Measurements from ENCODE around the gene PTH2R.
"Not testable (repeated sequence)": the region's sequence is repeated elsewhere in the genome, so short reads cannot be mapped to it uniquely, and the experiment has no call there.

PTH2R gene

DNA sequence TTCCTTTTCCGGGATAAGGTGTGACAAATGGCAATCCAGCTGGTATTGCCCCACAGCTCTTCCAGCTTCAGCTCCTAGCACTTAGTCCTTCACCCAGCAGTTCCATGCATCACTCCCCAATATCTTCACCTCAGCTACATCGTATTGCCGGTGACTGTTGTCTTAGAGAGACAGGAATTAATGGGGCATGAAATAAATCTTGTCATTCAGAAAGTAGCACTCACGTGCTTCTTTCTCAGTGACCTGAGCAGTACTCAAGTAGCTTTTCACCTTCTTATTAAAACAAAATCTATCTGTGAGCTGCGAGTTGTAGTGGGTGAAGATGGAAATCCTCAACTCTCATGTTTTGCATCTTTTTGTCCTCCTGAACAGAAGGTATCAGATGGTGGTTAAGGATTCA, 72.8 kb downstream of the PTH2R start:
- no peaks in the 10 kb centered on the region for H3K9me3 ChIP-seq (ENCODE audit: low read length)
- no peaks in the 10 kb centered on the region for H3K27me3 ChIP-seq (ENCODE audit: insufficient read depth, low read length)
- H3K4me1 ChIP-seq (ENCODE audit: insufficient read depth, low read length): no peaks in the 10 kb centered on the region
- H3K4me3 ChIP-seq (ENCODE audit: low read length): no peak overlapping the region
- H3K36me3 ChIP-seq (ENCODE audit: insufficient read depth, low read length): no peaks in the 10 kb centered on the region
- H2AFZ ChIP-seq (ENCODE audit: low read depth, low read length): no peak overlapping the region

DNA sequence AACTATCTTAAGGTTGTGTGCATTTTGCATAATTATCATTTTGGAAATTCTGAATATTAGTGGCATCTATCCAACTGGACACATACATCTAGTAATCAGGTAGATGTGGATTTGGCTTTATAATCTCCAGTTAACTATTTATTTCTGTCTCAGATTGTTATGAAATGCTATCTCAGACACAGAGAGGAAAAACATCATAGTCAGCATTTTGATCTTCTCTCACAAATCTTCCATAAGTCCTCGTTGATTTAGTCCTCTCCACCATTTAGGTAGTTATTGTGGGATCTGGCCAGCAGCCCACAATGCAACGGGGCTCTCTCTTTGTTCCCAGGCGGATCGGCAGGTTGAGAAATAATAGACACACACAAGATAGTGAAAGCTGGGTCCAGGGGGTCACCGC, 75.4 kb downstream of the PTH2R start:
- not testable (repeated sequence) for H3K4me3 ChIP-seq (ENCODE audit: low read length); H3K4me1 ChIP-seq (ENCODE audit: insufficient read depth, low read length); H3K9me3 ChIP-seq (ENCODE audit: low read length); H3K36me3 ChIP-seq (ENCODE audit: insufficient read depth, low read length); H2AFZ ChIP-seq (ENCODE audit: low read depth, low read length); H3K27me3 ChIP-seq (ENCODE audit: insufficient read depth, low read length)

DNA sequence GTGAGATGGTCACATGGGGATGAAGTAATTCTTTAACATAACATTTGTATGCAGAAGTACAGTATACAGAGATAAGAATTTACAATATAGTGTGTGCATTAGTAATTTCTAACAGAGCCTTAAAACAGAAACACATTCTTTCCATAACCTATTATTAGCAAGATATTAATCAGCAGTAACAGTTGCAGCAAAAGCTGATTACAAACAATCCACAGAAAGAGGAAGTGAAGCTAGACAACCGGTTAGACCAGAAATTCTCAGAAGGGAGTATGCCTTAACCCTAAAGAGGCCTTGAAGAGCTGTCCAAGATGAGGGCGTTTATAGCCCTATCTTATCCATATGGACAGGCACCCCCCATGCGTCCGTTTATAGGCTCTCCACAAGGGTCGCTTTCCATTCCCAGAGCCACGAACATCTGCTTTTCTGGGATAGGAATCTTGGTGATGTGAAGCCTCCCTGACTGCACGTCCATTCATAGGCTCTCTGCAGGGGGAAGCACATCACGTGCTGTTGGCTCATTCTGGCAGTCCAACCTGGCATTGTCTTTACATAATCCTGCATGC, 75.9 kb downstream of the PTH2R start:
- not testable (repeated sequence) for H3K36me3 ChIP-seq (ENCODE audit: insufficient read depth, low read length); H3K4me1 ChIP-seq (ENCODE audit: insufficient read depth, low read length); H3K4me3 ChIP-seq (ENCODE audit: low read length); H2AFZ ChIP-seq (ENCODE audit: low read depth, low read length); H3K27me3 ChIP-seq (ENCODE audit: insufficient read depth, low read length); H3K9me3 ChIP-seq (ENCODE audit: low read length)

DNA sequence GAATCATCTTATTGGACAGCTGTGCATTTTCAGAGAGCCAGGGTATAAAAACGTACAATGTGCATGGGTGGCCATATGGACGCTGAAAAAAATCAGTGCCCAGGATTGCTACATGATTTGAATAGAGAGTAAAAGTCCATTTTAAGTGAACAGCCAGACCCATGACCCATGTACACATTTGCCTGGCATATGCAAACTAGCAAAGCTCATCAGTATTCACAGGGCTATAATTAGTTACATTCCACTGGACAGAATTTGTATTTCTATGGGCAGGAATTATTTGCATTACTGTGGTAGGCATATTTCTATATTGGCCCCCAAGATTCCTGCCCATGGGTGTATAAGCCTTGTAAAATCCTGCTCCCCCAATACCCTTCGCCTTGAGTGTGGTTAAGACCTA, 78.8 kb downstream of the PTH2R start:
- no peaks in the 10 kb centered on the region for H3K4me1 ChIP-seq (ENCODE audit: insufficient read depth, low read length)
- H3K36me3 ChIP-seq (ENCODE audit: insufficient read depth, low read length): no peaks in the 10 kb centered on the region
- H3K4me3 ChIP-seq (ENCODE audit: low read length): no peak overlapping the region
- no peaks in the 10 kb centered on the region for H3K27me3 ChIP-seq (ENCODE audit: insufficient read depth, low read length)
- no peaks in the 10 kb centered on the region for H3K9me3 ChIP-seq (ENCODE audit: low read length)
- no peak overlapping the region for H2AFZ ChIP-seq (ENCODE audit: low read depth, low read length)

DNA sequence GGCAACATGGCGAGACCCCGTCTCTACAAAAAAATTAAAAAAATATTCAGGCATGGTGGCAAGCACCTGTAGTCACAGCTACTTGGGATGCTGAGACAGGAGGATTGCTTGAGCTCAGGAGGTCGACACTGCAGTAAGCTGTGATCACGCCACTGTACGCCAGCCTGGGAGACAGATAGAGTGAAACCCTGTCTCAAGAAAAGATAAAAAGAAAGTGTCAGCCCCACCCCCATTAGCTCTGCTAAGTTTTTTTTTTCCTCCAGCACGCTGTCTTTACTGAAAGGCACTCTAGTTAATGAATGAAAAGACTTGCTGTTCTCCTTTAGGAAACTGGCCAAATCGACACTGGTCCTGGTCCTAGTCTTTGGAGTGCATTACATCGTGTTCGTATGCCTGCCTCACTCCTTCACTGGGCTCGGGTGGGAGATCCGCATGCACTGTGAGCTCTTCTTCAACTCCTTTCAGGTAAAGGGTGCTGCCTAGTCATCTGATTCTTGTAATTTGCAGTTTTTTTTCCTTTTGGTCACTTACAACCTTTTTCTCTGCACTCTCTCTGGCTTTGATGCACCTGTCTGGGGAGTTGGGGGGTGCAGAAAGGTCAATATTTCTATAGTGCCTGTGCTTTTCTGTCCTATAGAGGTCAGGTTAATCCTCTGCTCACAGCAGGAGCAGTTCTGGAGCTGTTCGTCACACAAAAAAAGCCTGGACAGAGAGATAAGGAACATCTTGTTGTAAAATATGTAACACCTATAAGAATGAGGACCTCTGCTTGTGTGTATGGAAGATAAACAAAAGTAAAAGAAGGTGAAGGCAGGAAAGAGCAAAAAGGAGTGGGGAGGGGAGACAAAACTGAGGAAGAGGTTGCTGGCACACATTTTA, 82.3 kb downstream of the PTH2R start:
- H3K4me1 ChIP-seq (ENCODE audit: insufficient read depth, low read length): no peaks in the 10 kb centered on the region
- H3K27me3 ChIP-seq (ENCODE audit: insufficient read depth, low read length): no peaks in the 10 kb centered on the region
- no peaks in the 10 kb centered on the region for H3K36me3 ChIP-seq (ENCODE audit: insufficient read depth, low read length)
- no peaks in the 10 kb centered on the region for H3K9me3 ChIP-seq (ENCODE audit: low read length)
- no peak overlapping the region for H3K4me3 ChIP-seq (ENCODE audit: low read length)
- H2AFZ ChIP-seq (ENCODE audit: low read depth, low read length): no peak overlapping the region

DNA sequence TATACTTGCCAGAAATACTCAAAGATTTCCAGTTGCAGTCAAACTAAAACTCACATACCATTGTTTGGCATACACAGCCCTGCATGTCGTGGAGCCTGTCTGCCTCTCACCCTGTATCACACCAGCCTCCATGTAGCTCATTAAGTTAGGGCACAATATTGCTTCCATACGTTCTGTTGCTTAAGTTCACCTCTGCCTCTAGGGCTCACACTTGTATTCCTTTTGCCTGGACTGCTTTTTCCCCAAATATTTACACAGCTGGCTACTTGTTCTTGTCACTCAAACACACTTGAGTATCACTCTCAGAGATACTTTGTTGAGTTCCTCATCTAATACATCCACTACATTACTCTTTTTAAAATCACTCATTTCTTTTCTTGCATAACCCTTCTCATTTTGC, 83.1 kb downstream of the PTH2R start:
- H3K27me3 ChIP-seq (ENCODE audit: insufficient read depth, low read length): no peaks in the 10 kb centered on the region
- H3K36me3 ChIP-seq (ENCODE audit: insufficient read depth, low read length): no peaks in the 10 kb centered on the region
- H3K9me3 ChIP-seq (ENCODE audit: low read length): no peaks in the 10 kb centered on the region
- H3K4me1 ChIP-seq (ENCODE audit: insufficient read depth, low read length): no peaks in the 10 kb centered on the region
- H2AFZ ChIP-seq (ENCODE audit: low read depth, low read length): no peak overlapping the region
- H3K4me3 ChIP-seq (ENCODE audit: low read length): no peak overlapping the region

DNA sequence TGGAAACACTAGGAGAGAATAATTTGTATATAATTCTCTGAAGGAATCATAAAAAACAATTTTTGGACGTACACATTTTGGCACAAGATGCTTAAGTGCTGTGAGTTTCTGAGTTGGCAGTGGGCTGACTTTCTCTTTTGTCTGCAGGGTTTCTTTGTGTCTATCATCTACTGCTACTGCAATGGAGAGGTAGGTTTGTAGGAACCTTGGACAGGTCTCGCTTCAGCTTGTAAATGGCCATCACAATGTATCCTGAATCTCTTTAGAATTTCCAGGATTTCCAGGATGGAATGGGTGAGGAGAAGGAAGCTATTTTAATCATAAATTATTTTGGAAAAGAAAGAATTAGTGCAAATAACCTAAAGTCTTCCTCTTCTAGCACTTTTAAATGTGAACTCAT, 83.9 kb downstream of the PTH2R start:
- Histone ChIP-seq H3K9me3 (ENCODE audit: low read length) (no peaks in the 10 kb centered on the region), H3K4me3 (ENCODE audit: low read length) (no peak overlapping the region), H2AFZ (ENCODE audit: low read depth, low read length) (no peak overlapping the region), H3K4me1 (ENCODE audit: insufficient read depth, low read length) (no peaks in the 10 kb centered on the region), H3K36me3 (ENCODE audit: insufficient read depth, low read length) (no peaks in the 10 kb centered on the region), H3K27me3 (ENCODE audit: insufficient read depth, low read length) (no peaks in the 10 kb centered on the region)

DNA sequence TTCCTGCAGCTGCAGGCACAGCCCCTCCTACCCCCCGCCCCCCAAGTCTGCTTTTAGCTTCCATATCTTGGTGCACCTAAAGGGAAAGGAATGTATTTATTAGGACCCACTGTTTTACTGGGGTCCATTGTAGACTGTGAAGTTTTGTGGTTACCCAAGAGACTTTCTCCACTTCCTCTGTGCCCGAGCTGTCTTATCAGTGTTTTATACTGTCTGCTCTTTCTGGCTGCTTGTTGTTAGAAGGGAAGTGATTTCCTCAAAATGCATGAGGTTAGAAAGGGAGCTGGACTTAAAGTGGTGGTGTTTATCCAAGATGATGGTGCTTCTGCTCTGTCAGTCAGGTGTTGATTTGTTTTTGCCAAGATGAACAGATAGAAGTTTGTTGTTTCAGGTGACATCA, 85.0 kb downstream of the PTH2R start:
- Histone ChIP-seq H3K9me3 (ENCODE audit: low read length) (no peaks in the 10 kb centered on the region), H3K27me3 (ENCODE audit: insufficient read depth, low read length) (no peaks in the 10 kb centered on the region), H3K36me3 (ENCODE audit: insufficient read depth, low read length) (no peaks in the 10 kb centered on the region), H3K4me3 (ENCODE audit: low read length) (no peak overlapping the region), H2AFZ (ENCODE audit: low read depth, low read length) (no peak overlapping the region), H3K4me1 (ENCODE audit: insufficient read depth, low read length) (no peaks in the 10 kb centered on the region)

DNA sequence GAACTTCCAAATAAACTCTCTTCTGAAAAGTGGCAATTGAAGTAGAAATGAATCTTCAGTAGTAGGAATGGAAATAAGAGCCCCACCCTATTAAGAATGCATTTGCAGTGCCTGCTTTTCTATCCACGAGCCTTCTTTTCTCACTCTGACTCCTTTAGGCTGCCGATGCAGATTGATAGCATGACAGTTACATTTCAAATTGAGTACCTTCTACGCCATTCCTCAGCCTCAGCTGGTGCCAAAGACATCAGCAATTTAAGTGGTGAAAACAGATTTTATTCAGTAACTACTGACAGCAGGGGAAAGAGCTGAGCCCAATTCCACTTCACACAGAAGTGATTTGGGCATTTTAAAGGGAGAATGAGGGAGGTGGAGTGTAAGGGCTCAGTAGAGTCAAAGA, 85.5 kb downstream of the PTH2R start:
- Histone ChIP-seq H3K4me3 (ENCODE audit: low read length) (no peak overlapping the region), H3K36me3 (ENCODE audit: insufficient read depth, low read length) (no peaks in the 10 kb centered on the region), H3K4me1 (ENCODE audit: insufficient read depth, low read length) (no peaks in the 10 kb centered on the region), H3K9me3 (ENCODE audit: low read length) (no peaks in the 10 kb centered on the region), H2AFZ (ENCODE audit: low read depth, low read length) (no peak overlapping the region), H3K27me3 (ENCODE audit: insufficient read depth, low read length) (no peaks in the 10 kb centered on the region)

DNA sequence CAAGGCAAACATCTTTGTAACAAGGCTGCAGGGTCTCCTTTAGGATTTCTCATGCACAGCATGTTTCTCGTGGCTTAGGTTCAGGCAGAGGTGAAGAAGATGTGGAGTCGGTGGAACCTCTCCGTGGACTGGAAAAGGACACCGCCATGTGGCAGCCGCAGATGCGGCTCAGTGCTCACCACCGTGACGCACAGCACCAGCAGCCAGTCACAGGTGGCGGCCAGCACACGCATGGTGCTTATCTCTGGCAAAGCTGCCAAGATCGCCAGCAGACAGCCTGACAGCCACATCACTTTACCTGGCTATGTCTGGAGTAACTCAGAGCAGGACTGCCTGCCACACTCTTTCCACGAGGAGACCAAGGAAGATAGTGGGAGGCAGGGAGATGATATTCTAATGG, 86.6 kb downstream of the PTH2R start:
- no peaks in the 10 kb centered on the region for H3K27me3 ChIP-seq (ENCODE audit: insufficient read depth, low read length)
- H3K9me3 ChIP-seq (ENCODE audit: low read length): no peaks in the 10 kb centered on the region
- no peak overlapping the region for H2AFZ ChIP-seq (ENCODE audit: low read depth, low read length)
- no peaks in the 10 kb centered on the region for H3K4me1 ChIP-seq (ENCODE audit: insufficient read depth, low read length)
- H3K4me3 ChIP-seq (ENCODE audit: low read length): no peak overlapping the region
- no peaks in the 10 kb centered on the region for H3K36me3 ChIP-seq (ENCODE audit: insufficient read depth, low read length)

DNA sequence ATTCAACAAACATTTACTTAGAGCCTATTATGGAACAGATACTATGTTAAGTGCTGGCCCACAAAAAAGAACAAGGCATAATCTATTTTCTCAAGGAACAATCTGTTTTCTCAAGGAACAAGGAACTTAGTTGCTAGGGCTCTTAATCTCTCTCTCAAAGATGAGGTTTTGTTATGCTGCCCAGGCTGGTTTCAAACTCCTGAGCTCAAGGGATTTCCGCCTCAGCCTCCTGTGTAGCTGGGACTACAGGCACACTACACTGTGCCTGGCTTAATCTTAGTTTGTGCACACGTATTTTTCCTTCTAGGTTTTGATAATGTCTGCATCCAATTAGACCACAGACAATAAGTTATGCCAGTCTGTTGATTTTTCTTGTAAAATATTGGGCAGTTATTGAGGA, 89.5 kb downstream of the PTH2R start:
- no peak overlapping the region for H2AFZ ChIP-seq (ENCODE audit: low read depth, low read length)
- H3K27me3 ChIP-seq (ENCODE audit: insufficient read depth, low read length): no peaks in the 10 kb centered on the region
- H3K36me3 ChIP-seq (ENCODE audit: insufficient read depth, low read length): no peaks in the 10 kb centered on the region
- no peaks in the 10 kb centered on the region for H3K9me3 ChIP-seq (ENCODE audit: low read length)
- no peak overlapping the region for H3K4me3 ChIP-seq (ENCODE audit: low read length)
- H3K4me1 ChIP-seq (ENCODE audit: insufficient read depth, low read length): peaks cover 2% of the 10 kb centered on the region

DNA sequence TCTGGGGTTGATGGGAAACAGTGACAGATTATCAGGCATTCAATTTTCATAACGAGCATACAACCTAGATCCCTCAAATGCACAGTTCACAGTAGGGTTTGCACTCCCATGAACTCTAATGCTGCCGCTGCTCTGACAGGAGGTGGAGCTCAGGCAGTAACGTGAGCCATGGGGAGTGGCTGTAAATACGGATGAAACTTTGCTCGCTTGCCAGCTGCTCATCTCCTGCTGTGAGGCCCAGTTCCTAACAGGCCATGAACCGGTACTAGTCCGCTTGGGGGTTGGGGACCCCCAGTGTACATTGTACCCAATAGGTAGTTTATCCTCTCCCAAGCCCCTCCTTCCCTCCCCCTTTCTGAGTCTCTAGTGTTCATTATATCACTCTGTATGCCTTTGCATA, 94.6 kb downstream of the PTH2R start:
- no peak overlapping the region for H2AFZ ChIP-seq (ENCODE audit: low read depth, low read length)
- no peaks in the 10 kb centered on the region for H3K9me3 ChIP-seq (ENCODE audit: low read length)
- no peak overlapping the region for H3K4me3 ChIP-seq (ENCODE audit: low read length)
- peaks cover 4% of the 10 kb centered on the region for H3K4me1 ChIP-seq (ENCODE audit: insufficient read depth, low read length)
- no peaks in the 10 kb centered on the region for H3K27me3 ChIP-seq (ENCODE audit: insufficient read depth, low read length)
- no peaks in the 10 kb centered on the region for H3K36me3 ChIP-seq (ENCODE audit: insufficient read depth, low read length)

DNA sequence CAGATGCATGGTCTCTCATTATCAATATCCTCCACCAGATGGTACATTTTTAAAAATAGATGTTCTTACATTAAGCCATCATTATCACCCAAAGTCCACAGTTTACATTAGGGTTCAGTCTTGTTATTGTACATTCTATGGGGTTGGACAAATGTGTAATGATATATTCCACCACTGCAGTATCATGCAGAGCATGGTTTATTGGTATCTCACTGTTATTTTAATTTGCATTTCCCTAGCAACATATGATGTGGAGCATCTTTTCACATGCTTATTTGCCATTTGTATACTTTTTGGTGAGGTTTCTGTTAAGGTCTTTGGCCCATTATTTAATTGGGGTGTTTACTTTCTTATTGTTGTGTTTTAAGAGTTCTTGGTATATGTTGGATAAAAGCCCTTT, 95.7 kb downstream of the PTH2R start:
- Histone ChIP-seq H3K4me1 (ENCODE audit: insufficient read depth, low read length) (peaks cover 4% of the 10 kb centered on the region), H3K4me3 (ENCODE audit: low read length) (no peak overlapping the region), H2AFZ (ENCODE audit: low read depth, low read length) (no peak overlapping the region), H3K9me3 (ENCODE audit: low read length) (no peaks in the 10 kb centered on the region), H3K36me3 (ENCODE audit: insufficient read depth, low read length) (no peaks in the 10 kb centered on the region), H3K27me3 (ENCODE audit: insufficient read depth, low read length) (no peaks in the 10 kb centered on the region)

DNA sequence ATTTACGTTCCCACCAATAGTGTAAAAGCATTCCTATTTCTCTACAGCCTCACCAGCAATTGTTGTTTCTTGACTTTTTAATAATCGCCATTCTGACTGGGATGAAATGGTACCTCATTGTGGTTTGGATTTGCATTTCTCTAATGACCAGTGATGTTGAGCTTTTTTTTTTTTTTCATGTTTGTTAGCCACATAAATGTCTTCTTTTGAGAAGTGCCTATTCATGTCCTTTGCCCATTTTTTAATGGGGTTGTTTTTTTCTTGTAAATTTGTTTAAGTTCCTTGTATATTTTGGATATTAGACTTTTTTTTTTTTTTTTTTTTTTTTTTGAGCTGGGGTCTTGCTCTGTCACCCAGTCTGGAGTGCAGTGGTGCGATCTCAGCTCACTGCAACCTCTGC, 98.8 kb downstream of the PTH2R start:
- H3K4me1 ChIP-seq (ENCODE audit: insufficient read depth, low read length); H3K9me3 ChIP-seq (ENCODE audit: low read length); H3K27me3 ChIP-seq (ENCODE audit: insufficient read depth, low read length); H2AFZ ChIP-seq (ENCODE audit: low read depth, low read length); H3K4me3 ChIP-seq (ENCODE audit: low read length); H3K36me3 ChIP-seq (ENCODE audit: insufficient read depth, low read length): not testable (repeated sequence)

Data from neuron (in vitro differentiated cells).